Activated CD8-positive, alpha-beta memory T cell treated with anti-CD3 and anti-CD28 coated beads for 48 hours (primary cell): ENCODE measurements around the gene TTLL11.
"Not testable (repeated sequence)": the region's sequence is repeated elsewhere in the genome, so short reads cannot be mapped to it uniquely, and the experiment has no call there.

Experiments
- DNase-seq, 3 experiments: peaks; one replicate each; pipeline ENCODE4 v3.0.0-alpha.2; 2020; ENCODE audit warnings: low read depth in 2 of 3, low spot score in 2 of 3

TTLL11 gene

GRCh38 chr9:121800376-121800775 is 292.7 kb downstream of the TTLL11 start:
- no peak for DNase-seq

GRCh38 chr9:121798941-121799340 is 294.2 kb downstream of the TTLL11 start:
- DNase-seq, result no peak

DNA sequence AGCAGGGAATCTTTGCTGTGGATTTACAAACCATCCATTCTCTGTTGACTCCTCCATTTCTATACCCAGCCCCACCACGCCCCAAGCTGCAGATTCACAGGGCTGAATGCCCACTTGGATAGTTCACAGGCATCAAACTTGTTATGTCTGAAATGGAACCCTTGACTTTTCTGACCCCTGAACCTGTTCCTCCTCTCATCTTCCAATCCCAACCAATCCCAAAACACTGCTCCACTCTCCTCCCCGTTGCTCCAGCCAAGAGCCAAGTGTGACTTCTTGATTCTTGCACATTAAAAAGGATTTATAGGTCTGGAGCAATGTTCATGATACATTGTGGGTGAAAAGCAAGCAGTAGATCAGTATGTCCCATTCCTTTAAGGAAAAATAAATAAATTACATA is 296.0 kb downstream of the TTLL11 start:
- no peak for DNase-seq

GRCh38 chr9:121794334-121794733 is 298.8 kb downstream of the TTLL11 start:
- not testable (repeated sequence) for DNase-seq

GRCh38 chr9:121792476-121792875 is 300.6 kb downstream of the TTLL11 start:
- not testable (repeated sequence) for DNase-seq

- DNase-seq, result no peak
Measured at GRCh38 chr9:121790841-121791240, 302.3 kb downstream of the TTLL11 start.

- DNase-seq, result no peak
Measured at GRCh38 chr9:121788686-121789366, 304.3 kb downstream of the TTLL11 start.

DNA sequence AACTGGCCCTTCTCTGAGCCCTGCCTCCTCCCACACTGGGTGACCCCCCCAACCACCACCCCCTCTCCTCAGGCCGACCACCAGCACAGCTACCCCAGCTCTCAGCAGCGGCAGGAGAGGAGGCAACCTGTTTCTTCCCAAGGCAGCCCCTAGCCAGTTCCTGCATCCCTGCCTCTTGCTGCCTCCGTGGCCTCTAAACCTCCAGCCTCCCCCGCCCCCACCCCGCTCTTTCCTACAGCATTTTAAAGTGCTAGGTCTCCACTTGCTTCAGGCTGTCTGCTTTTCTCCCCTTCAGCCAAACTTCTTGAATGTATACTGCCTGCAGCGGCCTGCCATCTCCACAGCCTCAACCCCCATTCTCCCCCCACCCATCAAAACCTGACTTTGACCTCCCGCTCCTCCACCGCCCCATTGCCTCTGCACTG is 306.1 kb downstream of the TTLL11 start:
- DNase-seq, result no peak

GRCh38 chr9:121786543-121786948 is 306.6 kb downstream of the TTLL11 start:
- no peak for DNase-seq

GRCh38 chr9:121785673-121786542 is 307.2 kb downstream of the TTLL11 start:
- DNase-seq, result no peak

DNA sequence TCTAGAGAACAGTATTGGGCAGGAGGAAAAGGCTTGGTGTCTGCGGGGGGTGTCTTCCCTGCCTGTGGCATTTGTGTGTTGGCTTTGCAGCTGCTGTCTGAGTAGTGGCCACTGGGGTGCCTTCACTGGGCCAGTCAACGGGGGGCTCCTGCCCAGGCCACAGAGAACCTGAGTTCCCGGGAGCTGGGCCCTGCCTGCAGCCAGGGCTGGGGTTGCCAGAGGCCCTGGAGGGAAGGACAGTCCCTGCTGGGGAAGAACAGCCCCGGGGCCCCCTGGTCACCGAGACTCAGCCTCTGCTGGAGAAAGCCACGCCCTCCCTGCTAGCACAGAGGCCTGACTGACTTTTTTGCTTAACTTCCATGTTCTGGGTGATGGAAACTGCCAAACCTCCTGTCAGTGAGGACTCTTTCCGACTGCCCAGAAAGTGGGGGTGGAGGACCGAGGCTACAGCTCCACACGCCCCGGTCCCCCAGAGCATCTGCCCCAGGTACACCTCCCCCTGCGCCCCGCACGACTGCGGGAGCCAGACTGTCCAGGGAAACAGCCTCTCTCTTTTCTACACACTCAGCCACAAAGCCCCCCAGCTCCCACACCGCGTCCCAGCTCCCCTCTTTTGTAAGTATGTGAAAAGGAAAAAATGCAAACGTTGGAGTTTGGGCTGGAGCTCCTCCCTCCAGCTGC is 308.2 kb downstream of the TTLL11 start:
- DNase-seq, result no peak

- DNase-seq, result no peak
Measured at GRCh38 chr9:121783521-121784507, 309.3 kb downstream of the TTLL11 start.

DNA sequence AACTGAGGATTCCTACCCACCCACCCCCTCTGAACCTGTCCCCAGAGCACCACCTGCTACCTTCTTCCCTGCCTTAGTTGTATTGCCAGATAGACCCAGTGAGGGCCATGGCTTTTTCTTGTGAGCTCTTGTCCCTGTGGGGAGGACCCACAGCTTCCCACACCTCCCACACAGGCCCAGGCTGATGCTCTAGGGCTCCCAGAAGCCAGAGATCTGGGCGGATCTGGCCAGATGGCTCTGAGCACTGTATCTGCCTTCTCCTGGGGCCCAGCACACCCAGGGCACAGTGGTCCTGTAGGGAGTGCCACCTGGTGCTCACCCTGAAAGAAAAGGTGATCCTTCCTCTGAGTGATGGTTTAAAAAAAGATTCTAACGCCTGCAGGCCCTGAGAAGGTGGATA is 310.0 kb downstream of the TTLL11 start:
- no peak for DNase-seq

GRCh38 chr9:121782514-121783110 is 310.5 kb downstream of the TTLL11 start:
- no peak for DNase-seq

DNA sequence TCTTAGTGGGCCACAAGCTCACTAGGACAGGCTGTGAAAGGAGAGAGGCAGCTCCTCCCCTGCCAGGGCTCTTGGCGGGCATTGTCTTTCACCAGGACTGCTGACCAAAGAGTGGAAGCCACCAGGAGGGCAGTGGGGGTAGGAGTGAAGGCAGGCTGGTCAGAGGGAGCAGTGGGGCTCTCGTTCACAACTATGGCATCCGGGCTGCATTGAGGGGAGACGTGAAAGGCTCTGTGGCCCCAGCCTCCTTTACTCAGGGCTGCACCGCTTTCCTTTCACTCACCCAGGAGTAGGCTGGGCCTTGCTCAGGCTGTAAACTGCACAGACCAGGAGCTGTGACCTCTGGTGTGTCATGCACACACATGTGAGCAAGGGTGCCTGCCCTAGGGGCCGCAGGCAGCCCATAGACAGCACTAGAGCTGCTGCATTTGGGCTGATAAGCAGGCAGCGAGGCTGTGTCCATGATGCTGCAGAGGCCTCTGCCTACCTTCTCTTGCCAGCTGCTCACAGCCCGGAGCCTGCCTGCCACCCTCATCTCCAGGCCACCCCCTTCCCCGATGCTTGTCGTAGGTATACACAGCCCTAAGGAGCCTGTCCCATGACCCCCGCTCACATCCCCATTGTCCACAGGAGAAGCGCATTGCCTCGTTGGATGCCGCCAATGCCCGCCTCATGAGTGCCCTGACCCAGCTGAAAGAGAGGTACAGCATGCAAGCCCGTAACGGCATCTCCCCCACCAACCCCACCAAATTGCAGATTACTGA is 311.2 kb downstream of the TTLL11 start:
- no peak for DNase-seq

- DNase-seq, result no peak
Measured at GRCh38 chr9:121781145-121781548, 312.0 kb downstream of the TTLL11 start.

DNA sequence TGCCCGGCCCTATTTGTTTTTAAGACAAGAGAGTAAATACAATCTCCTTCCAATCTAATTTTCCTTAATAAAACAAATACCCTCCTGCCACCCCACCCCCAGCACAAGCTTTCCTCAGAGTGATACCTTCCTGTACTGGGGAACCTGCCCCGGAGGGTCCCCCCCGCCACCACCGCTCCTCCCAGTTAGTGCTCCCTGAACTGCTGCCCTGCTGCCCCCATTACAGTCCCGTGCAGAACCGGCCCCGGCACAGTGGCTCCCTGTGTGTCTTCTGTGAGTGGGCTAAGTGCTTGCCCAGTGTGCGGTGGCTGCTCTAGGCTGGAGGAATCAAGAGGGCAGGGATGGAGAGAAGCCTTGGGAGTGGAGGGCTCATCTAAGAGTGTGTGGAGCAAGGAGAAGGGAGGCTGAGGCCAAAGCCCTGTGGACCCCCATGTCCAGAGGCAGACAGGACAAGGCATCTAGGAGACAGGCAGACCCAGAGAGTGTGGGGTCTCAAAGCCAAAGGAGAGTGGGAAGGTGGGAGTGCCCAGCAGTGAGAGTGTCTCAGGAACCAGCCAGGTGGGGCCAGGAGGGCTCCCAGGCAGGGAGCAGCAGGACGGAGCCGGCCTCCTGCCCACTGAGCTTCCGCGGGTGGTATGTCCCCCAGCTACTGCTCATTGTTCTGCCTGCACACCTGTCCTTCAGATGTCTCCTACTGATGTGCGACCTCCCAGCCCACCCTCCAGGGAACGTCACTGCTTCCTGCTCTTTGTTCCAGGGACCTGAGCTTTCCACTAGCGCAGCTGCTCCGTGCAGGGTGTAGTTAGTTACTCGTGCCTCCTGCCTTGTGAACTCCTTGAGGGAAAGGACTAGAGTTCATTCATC is 312.7 kb downstream of the TTLL11 start:
- DNase-seq, result no peak

DNA sequence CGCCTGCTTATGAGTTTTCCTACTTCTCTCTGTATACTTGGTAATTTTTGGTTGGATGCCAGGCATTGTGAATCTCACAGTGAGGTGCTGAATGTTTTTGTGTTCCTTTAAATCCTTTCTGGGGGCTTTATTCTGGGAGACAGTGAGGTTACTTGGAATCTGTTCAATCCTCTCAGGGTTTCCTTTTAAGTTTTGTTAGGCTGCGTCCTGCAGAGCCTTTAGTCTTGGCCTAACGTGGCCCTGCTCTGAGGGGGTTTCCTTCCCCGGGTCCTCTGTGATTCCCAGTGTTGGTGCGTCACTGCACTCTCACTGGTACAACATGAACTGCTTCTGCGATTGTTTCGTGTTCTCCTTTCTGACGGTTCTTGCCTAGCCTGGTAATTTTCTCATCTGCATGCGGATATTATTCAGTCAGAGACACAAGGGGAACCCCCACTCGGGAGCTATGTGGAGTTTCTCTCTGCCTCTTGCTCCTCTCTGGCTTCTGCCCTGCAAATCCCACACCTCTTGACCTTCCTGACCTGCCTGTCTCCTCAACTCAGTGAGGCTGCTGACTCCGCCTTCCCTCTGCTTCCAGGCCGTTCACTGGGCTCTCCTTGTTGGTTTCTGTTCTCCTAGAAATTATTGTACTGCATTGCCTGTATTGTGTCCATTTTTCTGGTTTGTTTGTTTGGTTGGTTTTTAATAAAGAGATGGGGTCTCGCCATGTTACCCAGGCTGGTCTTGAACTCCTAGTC is 313.6 kb downstream of the TTLL11 start:
- DNase-seq, result no peak
